NB4 (cell line): Measurements from ENCODE around the gene TMEM38B.
"Not testable (repeated sequence)": the region's sequence is repeated elsewhere in the genome, so short reads cannot be mapped to it uniquely, and the experiment has no call there.

Experiments
- DNase-seq: peaks from one replicate; pipeline ENCODE4 v3.0.0; 2010; ENCODE audit warnings: low read depth
- H3K4me3 ChIP-seq: one replicate; pipeline ENCODE4 v1.5.1; 2011; ENCODE audit warnings: mild to moderate bottlenecking, low read depth, low read length, moderate library complexity
- MYC ChIP-seq: IDR thresholded peaks from 2 replicates; pipeline ENCODE4 v1.6.1; 2011; ENCODE audit warnings: low read depth, low read length
- POLR2A ChIP-seq: IDR thresholded peaks from 2 replicates; pipeline ENCODE4 v1.6.1; 2011; ENCODE audit warnings: mild to moderate bottlenecking; ENCODE audit not compliant: insufficient read length; ENCODE audit errors: extremely low read depth
- TF ChIP-seq, protein P1 (sequence below): IDR thresholded peaks from 2 replicates; pipeline ENCODE4 v1.6.1; 2011; ENCODE audit warnings: low read depth, low read length
- TF ChIP-seq, protein P2 (sequence below): IDR thresholded peaks from one replicate; pipeline ENCODE4 v1.5.1; 2012; ENCODE audit warnings: low read depth, low read length

The TMEM38B gene

DNA sequence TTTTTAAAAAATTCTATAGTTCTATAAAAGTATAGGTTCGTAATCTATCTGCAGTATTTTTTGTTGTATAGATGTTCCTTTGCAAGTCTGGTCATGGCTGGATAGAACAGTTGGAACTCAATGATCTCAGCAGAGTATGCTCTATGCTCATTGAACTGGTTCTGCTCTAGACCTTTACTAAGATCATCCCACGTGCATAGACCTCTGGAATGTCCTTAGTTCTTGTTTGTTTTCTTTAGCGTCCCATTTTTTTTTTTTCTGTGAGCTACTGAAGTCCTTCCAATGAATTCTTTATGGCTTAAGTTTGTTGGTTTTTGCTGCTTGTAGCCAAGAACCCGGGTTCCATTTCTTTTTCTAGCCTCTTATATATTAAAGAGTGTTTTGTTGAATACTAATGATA, 3.5 kb downstream of the TMEM38B start:
- TF ChIP-seq POLR2A (no peak), MYC (no peak)
- TF ChIP-seq, protein P1, sequence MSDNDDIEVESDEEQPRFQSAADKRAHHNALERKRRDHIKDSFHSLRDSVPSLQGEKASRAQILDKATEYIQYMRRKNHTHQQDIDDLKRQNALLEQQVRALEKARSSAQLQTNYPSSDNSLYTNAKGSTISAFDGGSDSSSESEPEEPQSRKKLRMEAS: no peak
- TF ChIP-seq, protein P2, sequence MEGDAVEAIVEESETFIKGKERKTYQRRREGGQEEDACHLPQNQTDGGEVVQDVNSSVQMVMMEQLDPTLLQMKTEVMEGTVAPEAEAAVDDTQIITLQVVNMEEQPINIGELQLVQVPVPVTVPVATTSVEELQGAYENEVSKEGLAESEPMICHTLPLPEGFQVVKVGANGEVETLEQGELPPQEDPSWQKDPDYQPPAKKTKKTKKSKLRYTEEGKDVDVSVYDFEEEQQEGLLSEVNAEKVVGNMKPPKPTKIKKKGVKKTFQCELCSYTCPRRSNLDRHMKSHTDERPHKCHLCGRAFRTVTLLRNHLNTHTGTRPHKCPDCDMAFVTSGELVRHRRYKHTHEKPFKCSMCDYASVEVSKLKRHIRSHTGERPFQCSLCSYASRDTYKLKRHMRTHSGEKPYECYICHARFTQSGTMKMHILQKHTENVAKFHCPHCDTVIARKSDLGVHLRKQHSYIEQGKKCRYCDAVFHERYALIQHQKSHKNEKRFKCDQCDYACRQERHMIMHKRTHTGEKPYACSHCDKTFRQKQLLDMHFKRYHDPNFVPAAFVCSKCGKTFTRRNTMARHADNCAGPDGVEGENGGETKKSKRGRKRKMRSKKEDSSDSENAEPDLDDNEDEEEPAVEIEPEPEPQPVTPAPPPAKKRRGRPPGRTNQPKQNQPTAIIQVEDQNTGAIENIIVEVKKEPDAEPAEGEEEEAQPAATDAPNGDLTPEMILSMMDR: no peak
- no peak overlapping the region for H3K4me3 ChIP-seq
- DNase-seq: no peak

DNA sequence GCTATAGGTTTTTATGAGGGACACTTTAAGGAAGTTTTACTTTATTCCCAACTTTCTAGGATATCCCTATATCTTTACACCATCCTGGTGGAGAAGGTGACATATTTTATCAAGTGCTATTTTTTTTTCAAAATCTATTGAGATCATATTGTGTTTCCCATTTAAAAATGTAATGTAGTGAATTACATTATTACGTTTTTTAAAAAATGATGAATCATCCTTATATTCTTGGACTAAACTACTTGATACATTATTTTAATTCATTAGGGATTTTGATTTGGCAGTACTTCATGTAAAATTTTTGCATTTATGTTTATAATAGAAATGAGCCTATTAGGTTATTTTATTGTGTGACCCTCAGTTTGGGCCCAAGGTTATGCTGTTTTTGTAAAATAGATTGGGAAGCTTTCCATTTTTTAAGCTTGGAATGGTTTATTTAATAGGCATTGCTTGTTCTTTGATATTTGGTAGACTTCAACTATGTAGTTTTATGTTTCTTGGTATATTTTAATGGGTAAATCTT, 4.1 kb downstream of the TMEM38B start:
- DNase-seq: no peak

DNA sequence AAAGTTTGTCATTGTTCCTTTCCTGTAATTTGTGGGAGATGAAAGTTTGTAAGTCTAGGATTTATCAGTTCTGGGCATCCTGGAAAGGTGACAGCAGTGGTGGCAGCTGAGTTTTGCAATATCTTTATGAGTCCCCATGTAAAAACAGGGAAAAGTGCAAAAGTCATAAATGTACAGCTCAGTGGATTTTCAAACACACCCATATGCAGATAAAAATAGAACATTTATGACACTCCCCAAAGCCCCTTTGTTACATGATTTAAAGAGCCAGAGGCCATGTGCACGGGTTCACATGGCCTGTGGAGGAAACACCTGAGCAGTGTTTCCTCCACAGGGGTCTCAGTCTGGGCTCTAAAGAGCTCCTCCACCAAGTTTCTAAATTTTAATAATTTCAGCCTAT, 6.3 kb downstream of the TMEM38B start:
- no peak overlapping the region for H3K4me3 ChIP-seq
- DNase-seq: no peak

More for the DNA sequence above, 4.1 kb downstream of the TMEM38B start:
- TF ChIP-seq, protein P1: no peak
- TF ChIP-seq POLR2A: no peak
- TF ChIP-seq, protein P2: no peak
- no peak for TF ChIP-seq MYC
- no peak overlapping the region for H3K4me3 ChIP-seq

DNA sequence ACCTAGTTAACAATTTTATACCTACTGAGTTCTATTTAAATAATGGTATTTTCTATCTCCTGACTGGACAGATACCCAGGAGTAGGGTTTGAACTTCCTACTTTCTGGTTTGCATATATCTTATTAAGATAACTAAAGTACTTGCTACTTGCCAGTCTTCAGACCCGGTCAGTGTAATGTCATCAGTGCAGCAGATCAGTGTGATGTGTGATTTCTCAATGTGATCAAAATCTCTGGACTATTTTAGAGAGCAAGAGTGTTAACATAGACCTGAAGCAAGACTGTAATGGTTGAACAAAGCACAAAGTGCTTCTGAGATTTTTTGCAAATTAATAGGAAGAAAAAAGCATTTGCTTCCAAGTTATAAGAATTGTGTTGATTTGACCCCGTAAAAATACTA, 6.8 kb downstream of the TMEM38B start:
- TF ChIP-seq MYC (no peak), POLR2A (no peak)
- TF ChIP-seq, protein P2: no peak
- TF ChIP-seq, protein P1: no peak
- no peak overlapping the region for H3K4me3 ChIP-seq
- no peak for DNase-seq

More for the DNA sequence above, 6.3 kb downstream of the TMEM38B start:
- TF ChIP-seq MYC: no peak
- no peak for TF ChIP-seq POLR2A
- TF ChIP-seq, protein P2: no peak

DNA sequence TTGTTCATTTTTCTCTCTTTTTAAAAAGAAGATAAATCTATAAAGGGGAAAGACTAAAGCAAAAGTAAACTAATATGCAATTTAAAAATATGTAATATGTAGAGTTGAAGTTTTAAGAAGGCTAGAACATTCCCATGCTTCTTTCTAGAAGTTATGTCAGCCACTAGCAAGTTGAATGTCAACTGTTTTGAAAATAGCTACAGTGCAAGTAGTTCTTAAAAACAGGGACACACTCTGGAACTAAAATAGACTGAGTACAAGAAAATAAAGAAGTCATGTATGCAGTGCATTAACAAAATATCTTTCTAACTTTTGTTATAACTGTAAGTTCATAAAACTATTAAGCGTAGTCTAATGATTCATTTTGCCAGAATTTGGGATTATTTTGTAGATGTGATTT, 7.9 kb downstream of the TMEM38B start:
- DNase-seq: no peak
- H3K4me3 ChIP-seq: no peak overlapping the region
- no peak for TF ChIP-seq MYC
- no peak for TF ChIP-seq POLR2A
- TF ChIP-seq, protein P1: no peak
- TF ChIP-seq, protein P2: no peak

DNA sequence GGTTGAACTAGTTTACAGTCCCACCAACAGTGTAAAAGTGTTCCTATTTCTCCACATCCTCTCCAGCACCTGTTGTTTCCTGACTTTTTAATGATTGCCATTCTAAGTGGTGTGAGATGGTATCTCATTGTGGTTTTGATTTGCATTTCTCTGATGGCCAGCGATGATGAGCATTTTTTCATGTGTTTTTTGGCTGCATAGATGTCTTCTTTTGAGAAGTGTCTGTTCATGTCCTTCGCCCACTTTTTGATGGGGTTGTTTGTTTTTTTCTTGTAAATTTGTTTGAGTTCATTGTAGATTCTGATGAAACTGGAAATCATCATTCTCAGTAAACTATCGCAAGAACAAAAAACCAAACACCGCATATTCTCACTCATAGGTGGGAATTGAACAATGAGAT, 9.3 kb downstream of the TMEM38B start:
- H3K4me3 ChIP-seq, DNase-seq: not testable (repeated sequence)
